ENCODE data around the gene IGF2R.

Gene IGF2R

DNA sequence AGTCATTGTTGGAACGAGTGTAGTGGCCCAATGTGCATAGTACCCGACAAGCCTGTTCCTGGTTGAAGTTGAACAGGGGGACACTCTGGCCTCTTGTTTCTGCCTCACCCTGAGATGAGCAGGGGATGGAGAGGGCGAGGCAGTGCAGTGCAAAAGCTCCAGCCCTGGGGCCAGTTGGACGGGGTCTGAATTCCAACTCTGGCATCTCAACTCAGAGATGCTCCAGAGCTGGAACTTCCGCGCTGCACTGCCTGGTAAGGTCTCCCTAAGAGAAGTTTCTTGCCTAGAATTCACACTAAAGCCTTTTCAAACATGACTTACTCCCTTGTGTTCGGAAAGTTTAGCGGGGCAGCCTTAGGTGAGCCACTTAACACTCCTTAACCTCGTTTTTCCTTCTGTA lies 80.5 kb downstream of the IGF2R start:
- no peak for DNase-seq (ENCODE audit: low read depth)

DNA sequence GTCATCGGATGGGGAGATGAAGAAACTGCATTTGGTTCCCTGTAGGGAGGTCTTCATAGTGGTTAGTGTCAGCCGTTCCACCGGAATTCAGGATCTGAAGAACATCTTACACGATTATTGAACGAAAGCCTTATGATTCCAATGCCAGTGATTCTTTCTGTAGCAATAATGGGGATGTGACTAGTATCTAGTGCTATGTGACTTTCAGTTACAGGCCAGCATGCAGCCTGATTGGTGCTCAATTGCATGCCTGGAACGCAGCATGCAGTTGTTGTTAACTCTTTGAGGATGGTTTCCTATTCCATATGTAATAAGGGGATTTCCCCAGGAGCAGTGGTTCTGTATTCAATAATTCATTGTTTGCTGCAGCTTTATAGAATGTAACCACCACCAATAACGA lies 81.1 kb downstream of the IGF2R start:
- DNase-seq (ENCODE audit: low read depth): no peak

DNA sequence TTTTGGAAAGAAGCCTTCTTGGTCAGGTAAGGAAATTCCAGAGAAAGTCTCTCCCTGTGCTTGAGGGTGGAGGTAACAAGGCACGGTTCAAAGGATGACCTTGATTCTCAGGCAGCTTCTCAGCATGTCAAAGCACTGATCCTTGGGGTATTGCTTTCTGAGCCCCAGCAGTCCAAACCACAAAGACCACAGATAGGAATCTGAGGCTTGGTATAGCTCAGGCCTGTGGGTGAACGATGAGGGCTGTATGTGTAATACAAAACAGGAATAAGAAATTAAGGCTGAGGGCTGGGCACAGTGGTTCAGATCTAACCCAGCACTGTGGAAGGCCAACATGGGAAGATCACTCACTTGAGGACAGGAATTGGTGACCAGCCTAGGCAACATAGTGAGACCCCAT lies 82.5 kb downstream of the IGF2R start:
- DNase-seq (ENCODE audit: low read depth): no peak

DNA sequence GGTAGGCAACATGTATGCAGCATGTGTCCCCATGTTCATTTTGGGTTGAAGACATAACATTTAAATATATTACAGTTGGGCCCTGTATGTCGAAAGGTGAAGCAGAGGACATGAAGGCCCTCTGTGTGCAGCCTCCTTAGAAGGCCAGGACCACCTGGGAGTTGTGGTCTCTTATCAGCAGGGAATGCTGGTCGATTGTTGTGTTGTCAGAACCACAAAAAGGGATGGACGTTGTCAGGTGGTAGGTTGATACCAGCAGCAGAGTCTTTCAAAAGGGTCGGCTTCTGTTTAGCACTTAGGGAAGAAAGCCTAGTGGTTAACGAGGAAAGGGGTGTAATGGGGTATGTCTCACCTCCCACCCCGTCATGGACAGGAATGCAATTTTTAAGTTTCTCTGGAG lies 85.4 kb downstream of the IGF2R start:
- no peak for DNase-seq (ENCODE audit: low read depth)

DNA sequence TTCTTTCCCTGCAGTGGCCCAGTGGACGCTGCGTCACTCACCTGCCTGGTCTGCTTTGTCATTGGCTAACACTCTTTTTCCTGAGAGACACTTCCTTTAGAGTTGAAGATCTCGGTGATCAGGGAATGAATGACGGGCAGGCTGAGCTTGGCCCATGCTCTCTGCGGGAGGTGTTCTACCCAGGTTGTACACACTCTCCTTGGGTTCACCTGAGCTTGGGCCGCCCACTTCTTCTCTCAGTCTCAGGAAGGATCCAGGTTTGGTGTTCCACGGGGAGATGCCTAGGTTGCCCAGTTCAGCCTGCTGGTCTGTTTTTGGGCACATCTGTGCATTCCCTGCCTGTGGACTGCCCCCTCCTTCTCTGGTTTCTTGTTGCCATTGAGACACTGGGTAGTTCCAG lies 86.0 kb downstream of the IGF2R start:
- DNase-seq (ENCODE audit: low read depth): no peak

DNA sequence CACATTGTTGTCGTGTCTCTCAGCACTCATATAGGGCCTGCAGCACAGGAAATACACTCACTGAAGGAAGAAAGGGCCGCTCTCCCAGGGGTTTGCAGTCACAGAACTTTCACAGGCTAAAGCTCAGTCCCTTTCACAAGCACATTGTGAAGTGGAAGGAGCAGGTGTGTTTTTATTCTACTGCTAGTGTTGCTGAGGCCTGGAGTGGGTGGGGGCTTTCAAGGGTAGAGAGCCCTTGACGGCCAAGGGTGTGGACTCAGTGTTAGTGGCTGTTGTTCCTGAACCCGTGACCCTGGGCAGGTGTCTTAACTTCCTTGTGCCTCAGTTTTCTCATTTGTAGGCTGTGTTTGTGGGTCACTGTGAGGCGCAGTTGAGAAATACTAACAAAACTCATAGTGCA lies 86.5 kb downstream of the IGF2R start:
- no peak for DNase-seq (ENCODE audit: low read depth)

DNA sequence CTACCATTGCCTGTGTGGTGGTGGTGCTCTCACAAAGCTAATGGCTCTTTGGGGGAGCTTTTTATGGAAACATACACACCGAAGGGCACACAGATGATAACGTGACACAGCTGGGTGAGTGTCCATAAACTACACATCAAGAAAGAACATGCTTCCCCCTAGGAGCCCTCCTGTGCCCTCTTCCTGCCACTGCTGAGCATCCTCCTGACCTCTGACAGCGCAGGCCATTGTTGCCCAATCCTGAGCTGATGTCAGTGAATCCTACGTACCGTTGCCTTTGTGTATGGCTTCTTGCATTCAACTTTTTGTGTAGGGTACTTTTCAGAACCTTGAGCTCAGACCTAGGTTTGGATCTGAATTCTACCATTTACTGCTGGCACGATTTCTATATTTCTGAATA lies 86.9 kb downstream of the IGF2R start:
- DNase-seq (ENCODE audit: low read depth): no peak

DNA sequence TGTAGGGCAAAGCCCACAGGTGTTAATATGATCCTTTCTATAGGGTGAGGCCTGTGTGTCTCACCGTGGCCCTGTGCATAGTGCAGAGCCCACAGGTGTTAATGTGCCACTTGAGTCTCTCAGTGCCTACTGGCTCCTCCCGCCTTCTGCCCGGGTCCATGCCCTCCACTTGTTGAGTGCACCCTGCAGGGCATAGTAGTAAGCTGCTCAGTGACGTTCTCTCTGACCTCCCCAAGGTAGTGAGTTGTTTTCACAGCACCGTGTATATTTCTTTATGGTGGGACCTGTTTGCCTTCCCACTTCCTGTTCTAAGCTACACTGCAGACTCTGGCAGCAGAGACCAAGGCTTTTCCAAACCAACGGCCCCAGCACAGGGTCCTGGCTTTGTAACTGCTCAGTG lies 88.2 kb downstream of the IGF2R start:
- DNase-seq (ENCODE audit: low read depth): no peak

DNA sequence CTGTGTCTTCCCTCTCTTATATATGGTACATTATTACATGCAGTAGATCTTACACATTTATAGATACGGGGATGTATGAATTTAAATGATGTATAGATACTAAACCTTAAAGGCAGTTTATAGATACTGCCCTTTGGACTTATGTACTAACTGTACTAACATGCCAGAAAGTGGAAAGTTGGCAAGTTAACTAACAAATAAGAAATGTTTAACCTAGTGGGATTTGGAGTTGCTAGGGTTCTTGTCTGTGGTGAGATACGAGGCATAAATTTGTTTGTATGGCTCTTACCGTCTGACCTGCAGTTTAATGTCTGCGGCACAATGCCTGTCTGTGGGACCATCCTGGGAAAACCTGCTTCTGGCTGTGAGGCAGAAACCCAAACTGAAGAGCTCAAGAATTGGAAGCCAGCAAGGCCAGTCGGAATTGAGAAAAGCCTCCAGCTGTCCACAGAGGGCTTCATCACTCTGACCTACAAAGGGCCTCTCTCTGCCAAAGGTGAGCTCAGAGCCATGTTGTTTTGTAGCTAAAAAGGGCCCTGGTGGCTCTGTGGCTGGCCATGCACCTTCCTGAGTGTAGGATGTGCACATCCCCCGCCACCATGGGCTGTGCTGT lies 89.8 kb downstream of the IGF2R start:
- no peak for DNase-seq (ENCODE audit: low read depth)

DNA sequence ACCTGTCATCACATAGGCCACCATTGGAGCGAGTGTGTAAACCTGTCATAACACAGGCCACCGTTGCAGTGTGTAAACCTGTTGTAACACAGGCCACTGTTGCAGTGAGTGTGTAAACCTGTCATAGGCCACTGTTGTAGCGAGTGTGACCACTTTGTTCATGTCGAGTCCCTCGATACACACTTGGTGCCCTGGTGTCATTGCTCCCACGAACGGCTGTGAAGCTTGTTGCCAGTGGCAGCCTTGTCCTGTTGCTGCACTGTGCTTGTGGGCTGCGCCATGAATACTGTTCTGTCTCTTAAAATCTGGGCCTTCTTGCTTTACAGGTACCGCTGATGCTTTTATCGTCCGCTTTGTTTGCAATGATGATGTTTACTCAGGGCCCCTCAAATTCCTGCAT lies 91.3 kb downstream of the IGF2R start:
- DNase-seq (ENCODE audit: low read depth): no peak

DNA sequence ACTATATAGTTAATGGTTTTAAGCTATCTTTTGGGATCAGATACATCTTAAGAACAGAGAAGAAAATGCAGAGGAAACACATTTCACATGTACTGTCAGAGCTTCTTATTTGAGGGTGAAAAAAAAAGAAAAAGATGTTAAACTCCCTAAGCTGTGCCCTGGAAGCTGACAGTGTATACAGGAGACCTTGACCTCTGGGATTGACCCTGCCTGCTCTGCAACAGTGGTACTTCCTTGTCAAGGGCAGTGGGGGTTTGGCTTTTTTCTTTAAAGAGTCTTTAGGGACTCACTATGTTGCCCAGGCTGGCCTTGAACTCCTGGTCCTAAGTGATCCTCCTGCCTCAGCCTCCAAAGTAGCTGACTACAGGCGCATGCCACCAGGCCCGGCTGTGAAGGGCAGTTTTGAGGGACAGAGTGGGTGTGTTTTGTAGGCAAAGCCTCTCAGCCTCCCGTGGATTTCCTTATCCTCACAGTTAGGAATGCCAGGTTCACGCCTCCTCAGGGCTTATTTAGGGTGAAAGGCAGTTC lies 92.1 kb downstream of the IGF2R start:
- no peak for DNase-seq (ENCODE audit: low read depth)

DNA sequence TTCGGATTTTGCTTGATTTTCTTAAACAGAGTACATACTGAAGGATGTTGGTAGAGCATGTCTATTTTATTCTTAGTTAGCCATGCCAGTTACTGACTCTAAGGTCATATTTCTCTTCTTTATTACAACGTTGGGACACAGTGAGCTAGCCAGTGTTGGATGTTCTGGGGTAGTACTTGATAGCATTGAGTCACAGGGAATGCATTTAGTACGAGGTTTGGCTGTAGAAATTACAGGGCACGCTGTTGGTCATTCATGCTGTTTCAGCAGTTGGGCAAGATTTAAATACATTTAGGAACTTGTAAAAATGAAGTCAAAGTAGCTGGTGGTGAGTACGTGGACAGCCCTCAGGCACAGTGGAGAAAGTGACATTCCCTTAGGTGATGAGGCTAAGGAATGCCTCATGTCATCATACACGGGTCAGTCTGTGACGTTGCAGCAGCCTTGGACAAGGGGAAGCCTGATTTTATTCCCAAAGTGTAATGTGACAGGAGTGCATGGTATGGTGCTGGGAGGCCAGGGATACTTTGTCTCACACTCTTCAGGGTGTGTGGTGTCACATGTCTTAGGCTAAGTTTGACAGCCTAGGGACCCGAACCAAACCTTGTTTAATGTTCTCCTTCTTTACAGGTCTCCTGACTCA lies 95.0 kb downstream of the IGF2R start:
- DNase-seq (ENCODE audit: low read depth): no peak

DNA sequence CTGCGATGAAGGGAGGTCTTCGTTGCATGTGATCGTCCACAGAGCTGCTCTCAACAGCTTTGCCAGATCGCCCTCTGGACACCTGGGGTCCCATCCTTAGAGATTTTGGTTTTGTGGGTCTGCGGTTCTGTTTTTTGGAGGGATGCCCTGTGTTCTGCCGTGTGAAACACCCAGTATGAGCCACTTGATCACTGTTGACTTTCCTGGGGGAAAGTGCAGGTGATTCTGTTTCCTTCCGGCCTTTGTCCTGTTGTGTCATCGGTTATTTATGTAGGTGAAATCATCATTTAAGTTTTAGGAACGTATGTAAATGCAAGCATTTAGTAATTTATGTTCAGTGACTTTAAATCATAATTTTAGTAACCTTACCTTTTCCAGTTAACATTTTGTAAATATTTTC lies 96.3 kb downstream of the IGF2R start:
- DNase-seq (ENCODE audit: low read depth): no peak

DNA sequence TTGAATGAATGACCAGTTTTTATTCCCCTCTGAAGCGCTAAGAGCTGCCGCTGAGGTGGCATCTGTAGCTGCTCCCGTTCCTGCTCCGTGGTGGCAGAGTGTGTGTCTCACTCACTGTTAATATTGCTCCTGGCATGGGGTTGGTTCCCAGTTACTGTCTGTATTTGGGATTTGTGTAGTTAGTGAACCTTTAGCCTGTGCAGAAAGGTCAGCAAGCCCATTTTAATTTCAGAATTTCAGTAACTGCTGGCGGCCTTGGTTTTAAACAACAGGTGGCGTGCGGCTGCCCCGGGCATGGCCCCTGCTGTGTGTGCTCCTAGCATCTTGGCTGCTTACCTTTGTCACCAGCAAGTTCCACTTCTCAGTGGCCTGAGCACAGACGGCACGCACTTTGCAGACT lies 98.7 kb downstream of the IGF2R start:
- DNase-seq (ENCODE audit: low read depth): no peak

DNA sequence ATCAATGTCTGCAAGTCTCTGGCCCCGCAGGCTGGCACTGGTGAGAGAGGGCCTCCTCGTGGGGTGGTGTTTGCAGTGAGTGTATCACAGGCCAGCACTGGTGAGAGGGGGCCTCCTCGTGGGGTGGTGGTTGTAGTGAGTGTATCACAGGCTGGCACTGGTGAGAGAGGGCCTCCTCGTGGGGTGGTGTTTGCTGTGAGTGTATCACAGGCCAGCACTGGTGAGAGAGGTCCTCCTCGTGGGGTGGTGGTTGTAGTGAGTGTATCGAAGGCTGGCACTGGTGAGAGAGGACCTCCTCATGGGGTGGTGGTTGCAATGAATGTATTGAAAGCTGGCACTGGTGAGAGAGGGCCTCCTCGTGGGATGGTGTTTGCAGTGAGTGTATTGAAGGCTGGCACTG lies 99.5 kb downstream of the IGF2R start:
- DNase-seq (ENCODE audit: low read depth): no peak

DNA sequence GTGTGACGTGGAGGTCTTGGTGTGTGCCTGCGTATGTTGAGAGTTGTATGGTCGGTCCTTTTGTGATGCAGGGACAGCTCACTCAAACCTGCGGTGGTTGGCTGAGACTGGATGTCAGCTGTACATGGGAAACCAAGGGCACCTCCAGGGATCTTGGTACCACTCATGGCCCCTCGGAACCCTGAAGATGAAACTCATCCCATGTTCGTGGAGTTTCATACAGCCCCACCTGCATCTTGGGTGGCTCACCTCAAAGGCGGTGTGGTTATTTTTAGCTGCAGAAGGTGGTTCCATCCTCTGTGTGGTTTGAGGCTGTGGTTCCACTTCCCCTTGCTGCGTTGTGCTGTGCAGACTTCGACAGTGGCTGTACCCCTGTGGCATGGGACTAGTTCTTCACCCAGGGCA lies 100.2 kb downstream of the IGF2R start:
- no peak for DNase-seq (ENCODE audit: low read depth)

DNA sequence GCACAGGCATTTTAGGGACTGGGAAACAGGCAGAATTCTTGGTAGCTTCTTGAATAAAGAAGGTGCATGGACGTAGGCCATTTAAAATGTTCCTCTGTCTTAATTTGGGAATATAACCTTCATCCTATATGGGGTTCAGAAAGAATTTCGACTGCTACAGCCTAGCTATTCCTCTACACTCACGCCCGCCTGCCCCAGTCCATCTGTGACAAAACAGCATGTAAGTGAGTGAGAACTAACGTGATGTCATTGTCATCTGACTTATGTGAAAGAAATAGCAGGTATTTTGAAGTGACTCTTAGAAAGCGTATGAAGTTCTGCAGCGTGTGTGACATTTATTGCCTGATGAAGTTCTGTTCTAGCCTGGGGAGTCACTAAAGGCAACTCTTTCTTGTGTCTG lies 100.6 kb downstream of the IGF2R start:
- DNase-seq (ENCODE audit: low read depth): no peak

DNA sequence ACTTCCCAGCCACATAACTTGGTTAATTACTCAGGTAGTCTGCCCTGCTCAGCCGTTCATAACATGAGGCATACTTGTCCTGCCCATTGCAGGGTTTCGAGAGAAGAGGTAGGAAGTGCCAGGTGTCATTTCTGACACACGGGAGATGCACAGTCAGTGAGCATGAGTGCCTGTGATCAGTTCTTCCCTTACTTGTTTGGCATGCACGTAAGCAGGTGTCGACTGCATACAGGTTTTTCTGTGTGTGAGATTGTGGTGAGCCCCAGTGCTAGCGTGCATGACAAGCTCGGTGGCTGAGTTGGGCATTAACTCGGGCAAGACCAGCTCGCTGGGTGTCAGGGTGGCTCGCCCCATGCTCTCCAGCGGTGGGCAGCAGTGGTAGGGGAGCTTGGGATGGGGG lies 101.5 kb downstream of the IGF2R start:
- DNase-seq (ENCODE audit: low read depth): no peak

DNA sequence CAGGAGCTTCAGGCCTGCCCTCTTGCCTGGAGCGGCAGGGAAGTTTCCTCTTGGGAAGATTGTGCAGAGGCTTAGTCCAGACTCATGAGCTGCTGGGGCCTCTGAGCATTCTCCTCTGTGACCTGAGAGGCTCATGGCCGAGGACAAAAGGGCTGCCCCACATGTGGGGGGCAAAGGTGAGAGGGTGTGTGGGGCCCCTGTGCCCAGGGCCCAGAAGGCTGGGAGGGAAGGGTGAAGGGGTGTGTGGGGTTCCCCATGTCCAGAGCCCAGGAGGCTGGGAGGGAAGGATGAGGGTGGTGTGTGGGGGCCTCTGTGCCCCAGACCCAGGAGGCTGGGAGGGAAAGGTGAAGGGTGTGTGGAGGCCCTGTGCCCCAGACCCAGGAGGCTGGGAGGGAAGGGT lies 101.9 kb downstream of the IGF2R start:
- DNase-seq (ENCODE audit: low read depth): no peak

DNA sequence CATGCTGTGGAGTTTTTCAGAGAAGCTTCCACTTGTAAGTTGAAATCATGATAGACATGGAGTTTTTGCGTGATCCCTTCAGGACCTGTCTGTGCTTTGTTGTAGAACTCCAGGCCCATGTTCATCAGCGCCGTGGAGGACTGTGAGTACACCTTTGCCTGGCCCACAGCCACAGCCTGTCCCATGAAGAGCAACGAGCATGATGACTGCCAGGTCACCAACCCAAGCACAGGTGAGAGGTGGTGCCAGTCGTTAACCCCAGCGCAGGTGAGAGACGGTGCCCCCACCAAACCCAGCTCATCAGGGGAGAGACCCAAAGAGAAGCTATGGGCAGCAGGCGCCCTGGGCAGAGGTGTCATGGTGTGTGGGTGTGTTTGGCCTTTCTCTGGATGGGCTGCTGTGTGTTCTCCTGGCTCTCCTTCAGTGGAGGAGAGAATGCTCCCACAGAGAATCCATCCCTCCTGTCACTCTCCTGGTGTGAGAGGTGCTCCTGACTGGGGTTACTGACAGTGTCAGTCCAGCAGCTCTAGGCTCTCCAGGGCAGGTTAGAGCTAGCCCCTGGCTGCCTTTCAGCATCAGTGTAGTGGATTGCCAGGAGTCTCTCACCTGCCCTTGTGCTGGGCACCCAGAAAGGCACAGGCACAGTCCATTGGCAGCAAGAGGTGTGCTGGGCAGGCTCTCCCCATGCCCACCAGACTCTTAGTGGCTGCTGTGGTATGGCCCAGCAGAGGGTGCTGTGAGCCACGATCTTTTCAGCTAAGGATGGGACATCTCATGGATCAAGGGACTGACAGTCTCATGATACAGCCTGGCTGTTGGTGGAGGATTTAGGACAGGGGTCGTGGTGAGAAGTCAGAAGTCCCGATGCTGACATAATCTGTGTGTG lies 103.2 kb downstream of the IGF2R start:
- no peak for DNase-seq (ENCODE audit: low read depth)

DNA sequence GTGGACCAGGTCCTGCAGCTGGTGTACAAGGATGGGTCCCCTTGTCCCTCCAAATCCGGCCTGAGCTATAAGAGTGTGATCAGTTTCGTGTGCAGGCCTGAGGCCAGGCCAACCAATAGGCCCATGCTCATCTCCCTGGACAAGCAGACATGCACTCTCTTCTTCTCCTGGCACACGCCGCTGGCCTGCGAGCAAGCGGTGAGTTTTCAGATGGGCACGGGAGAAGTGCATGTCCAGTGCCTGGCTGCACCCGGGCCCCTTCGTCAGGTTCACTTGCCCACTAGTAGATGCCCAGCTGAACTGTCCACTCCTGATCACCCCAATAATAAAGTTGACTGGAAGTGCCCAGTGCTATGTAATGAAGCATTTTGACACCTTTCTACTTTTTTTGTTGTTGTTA lies 104.4 kb downstream of the IGF2R start:
- DNase-seq (ENCODE audit: low read depth): no peak

DNA sequence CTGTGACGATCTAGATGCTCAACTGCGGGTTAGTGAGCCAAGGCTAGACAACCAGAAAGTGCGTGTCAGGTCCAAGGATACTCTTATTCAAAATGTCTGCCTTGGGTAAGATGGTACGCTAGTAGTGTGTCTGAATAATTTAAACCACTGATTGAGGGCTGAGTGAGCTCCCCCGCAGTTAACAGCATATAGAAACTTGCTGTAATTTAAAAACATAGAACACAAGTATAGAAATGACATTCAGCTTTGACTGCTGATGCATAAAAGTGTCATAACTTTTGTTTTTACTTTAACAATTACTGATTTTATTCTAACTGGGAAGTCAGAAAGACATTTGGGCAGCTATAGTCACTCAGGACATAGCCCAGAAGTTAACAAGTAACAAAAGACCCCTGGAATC lies 107.1 kb downstream of the IGF2R start:
- DNase-seq (ENCODE audit: low read depth): no peak

DNA sequence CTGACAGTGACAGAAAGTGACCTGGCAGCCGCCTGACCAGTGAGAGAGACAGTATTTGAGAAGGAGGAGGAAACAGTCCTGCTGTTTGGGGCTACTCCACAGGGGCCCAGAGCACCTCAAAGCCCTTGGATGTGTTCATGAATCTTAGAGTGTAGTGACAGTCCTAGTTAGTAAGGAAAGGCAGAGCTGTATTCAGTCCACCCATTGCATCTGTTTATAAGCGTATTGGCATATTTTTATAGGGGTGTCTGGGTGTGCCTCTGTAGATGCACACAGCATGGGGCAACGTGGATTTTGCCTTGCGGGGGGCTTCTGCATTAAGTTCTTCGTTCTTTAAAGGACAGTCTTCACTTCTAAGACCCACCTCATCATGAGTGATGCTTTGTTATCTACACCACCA lies 108.1 kb downstream of the IGF2R start:
- DNase-seq (ENCODE audit: low read depth): no peak

Measured in HS-27A (cell line).